ENCODE measurements around the gene KRTAP4-3.
"Not testable (repeated sequence)": the region's sequence is repeated elsewhere in the genome, so short reads cannot be mapped to it uniquely, and the experiment has no call there.

Gene KRTAP4-3

GRCh38 chr17:41151525-41151924, 16.5 kb downstream of the KRTAP4-3 start:
- no peak for DNase-seq (ENCODE audit: low read depth)

GRCh38 chr17:41150026-41150425, 18.0 kb downstream of the KRTAP4-3 start:
- no peak for DNase-seq (ENCODE audit: low read depth)

- no peak for DNase-seq (ENCODE audit: low read depth)
These were observed 18.4 kb downstream of the KRTAP4-3 start, which contains the start of gene KRTAP4-5 for GRCh38 chr17:41149652-41149985. TSS of gene KRTAP4-5 (minus strand) at chr17:41149825. CDS start at chr17:41149767, 58 bp downstream.

GRCh38 chr17:41148971-41149651, 18.9 kb downstream of the KRTAP4-3 start:
- not testable (repeated sequence) for DNase-seq (ENCODE audit: low read depth)

- DNase-seq (ENCODE audit: low read depth): no peak
These were observed 20.4 kb downstream of the KRTAP4-3 start for GRCh38 chr17:41147531-41148204.

GRCh38 chr17:41145261-41145660, 22.8 kb downstream of the KRTAP4-3 start:
- DNase-seq (ENCODE audit: low read depth): no peak

GRCh38 chr17:41144846-41145245, 23.2 kb downstream of the KRTAP4-3 start:
- DNase-seq (ENCODE audit: low read depth): no peak

- no peak for DNase-seq (ENCODE audit: low read depth)
These were observed 26.7 kb downstream of the KRTAP4-3 start for GRCh38 chr17:41141361-41141760.

GRCh38 chr17:41140360-41141131, 27.5 kb downstream of the KRTAP4-3 start, which contains the start of gene KRTAP4-6:
TSS of gene KRTAP4-6 (minus strand) at chr17:41140544. CDS start at chr17:41140487, 57 bp downstream.
- no peak for DNase-seq (ENCODE audit: low read depth)

- DNase-seq (ENCODE audit: low read depth): not testable (repeated sequence)
These were observed 28.2 kb downstream of the KRTAP4-3 start for GRCh38 chr17:41139865-41140264.

GRCh38 chr17:41133880-41134735, 33.9 kb downstream of the KRTAP4-3 start:
- DNase-seq (ENCODE audit: low read depth): no peak

- no peak for DNase-seq (ENCODE audit: low read depth)
These were observed 36.0 kb downstream of the KRTAP4-3 start for GRCh38 chr17:41131979-41132378.

GRCh38 chr17:41127371-41127770, 40.6 kb downstream of the KRTAP4-3 start:
- no peak for DNase-seq (ENCODE audit: low read depth)

GRCh38 chr17:41126412-41126811, 41.6 kb downstream of the KRTAP4-3 start:
- no peak for DNase-seq (ENCODE audit: low read depth)

- no peak for DNase-seq (ENCODE audit: low read depth)
These were observed 43.0 kb downstream of the KRTAP4-3 start for GRCh38 chr17:41125064-41125463.

- not testable (repeated sequence) for DNase-seq (ENCODE audit: low read depth)
These were observed 44.0 kb downstream of the KRTAP4-3 start, which contains the start of gene KRTAP4-12 for GRCh38 chr17:41123991-41124371. TSS of gene KRTAP4-12 (minus strand) at chr17:41124182. CDS start at chr17:41124122, 60 bp downstream.

- DNase-seq (ENCODE audit: low read depth): not testable (repeated sequence)
These were observed 44.6 kb downstream of the KRTAP4-3 start for GRCh38 chr17:41123292-41123990.

- no peak for DNase-seq (ENCODE audit: low read depth)
These were observed 46.3 kb downstream of the KRTAP4-3 start for GRCh38 chr17:41121742-41122141.

- DNase-seq (ENCODE audit: low read depth): not testable (repeated sequence)
These were observed 48.0 kb downstream of the KRTAP4-3 start for GRCh38 chr17:41119696-41120690.

GRCh38 chr17:41118721-41119120, 49.3 kb downstream of the KRTAP4-3 start:
- no peak for DNase-seq (ENCODE audit: low read depth)
